Ascending aorta (tissue), 2 donors: ENCODE measurements around the gene TMEM134. TPM values are rescaled to one million over a fixed set of nuclear protein-coding genes. Genes with fewer than 3 reads are reported as not detected.

Experiments used
- DNase-seq, 2 donors: peaks; one replicate each; pipeline ENCODE4 v3.0.0-alpha.2; 2019; ENCODE audit warnings: low spot score in 2 of 2
- H3K27ac ChIP-seq, 2 donors: fragments of 200-600 bp; sonication (generic); one replicate each; pipeline ENCODE4 v1.5.1; 2016 to 2017; ENCODE audit warnings: mild to moderate bottlenecking in 1 of 2
- H3K27me3 ChIP-seq: fragments of 200-600 bp; sonication (generic); one replicate; pipeline ENCODE4 v1.5.1; 2017
- H3K36me3 ChIP-seq, 2 donors: fragments of 200-600 bp; sonication (generic); one replicate each; pipeline ENCODE4 v1.5.1; 2016
- H3K4me1 ChIP-seq, 2 donors: fragments of 200-600 bp; sonication (generic); one replicate each; pipeline ENCODE4 v1.5.1; 2016 to 2017; ENCODE audit warnings: mild to moderate bottlenecking in 1 of 2
- H3K4me3 ChIP-seq, 2 donors: fragments of 200-600 bp; sonication (generic); one replicate each; pipeline ENCODE4 v1.5.1; 2016 to 2017; ENCODE audit warnings: mild to moderate bottlenecking in 1 of 2
- H3K9me3 ChIP-seq, 2 donors: fragments of 200-600 bp; sonication (generic); one replicate each; pipeline ENCODE4 v1.5.1; 2016
- intact Hi-C: fragments of 100-400 bp; cut with DNase I; formaldehyde crosslinking; loops from one replicate; pipeline ENCODE4 v1.15.1; 2023
- total RNA-seq: library from RNA; depleted of rRNA; stranded (reverse); fragments of >200 nt; gene quantifications from one replicate; pipeline ENCODE4 v1.1.0, GENCODE V29; 2016
- TF ChIP-seq, protein P1 (sequence below), 3 experiments: fragments of 200-600 bp in 2 of 3; fragments of 450-650 bp in 1 of 3; sonication (generic) in 2 of 3; IDR thresholded peaks; one replicate each; pipeline ENCODE4 v1.5.1; 2016 to 2019; ENCODE audit warnings: antibody characterized with exemption in 3 of 3, mild to moderate bottlenecking in 1 of 3, moderate library complexity in 1 of 3

TMEM134 gene
- total RNA-seq, 1 donor from 2014 or later = 189 TPM

DNA sequence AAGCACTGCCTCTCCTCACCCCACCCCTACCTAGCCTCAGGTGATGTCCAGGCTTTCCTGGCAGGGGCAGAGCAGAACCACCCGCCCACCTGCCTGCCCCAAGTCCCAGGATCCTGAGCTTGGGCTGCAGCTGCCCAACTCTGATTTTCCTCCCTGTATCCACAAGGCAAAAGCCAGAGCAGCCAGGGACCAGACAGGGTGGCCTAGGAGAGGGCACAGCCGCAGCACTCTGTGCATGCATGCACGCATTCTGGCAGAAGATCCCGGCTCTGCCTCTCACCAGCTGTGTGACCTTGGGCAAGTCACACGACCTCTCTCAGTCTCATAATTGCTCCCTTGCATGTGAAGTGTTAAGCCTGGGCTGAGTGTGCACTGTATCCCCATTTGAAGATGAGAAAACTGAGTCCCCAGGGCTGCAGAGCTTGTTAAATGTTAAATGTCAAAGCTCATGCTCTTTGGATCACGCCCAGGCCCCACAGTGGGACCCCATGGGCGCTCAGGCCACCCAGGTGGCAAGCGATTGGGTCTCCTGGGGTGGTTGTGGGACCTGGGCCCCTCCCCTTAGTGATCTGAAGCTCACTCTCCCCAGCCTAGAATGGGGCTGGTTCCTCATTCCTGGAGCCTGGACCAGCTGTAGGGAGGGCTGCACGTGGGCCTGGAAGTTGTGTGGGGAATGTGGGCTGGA lies 56.4 kb downstream of the TMEM134 start:
- DNase-seq = no peak
- Histone ChIP-seq H3K27me3 (no peaks in the 10 kb centered on the region), H3K27ac (no peak overlapping the region), H3K36me3 (no peaks in the 10 kb centered on the region), H3K4me3 (no peak overlapping the region), H3K9me3 (no peaks in the 10 kb centered on the region), H3K4me1 (peaks cover 0 to 20% of the 10 kb centered on the region in 2 donors)
- TF ChIP-seq, protein P1, sequence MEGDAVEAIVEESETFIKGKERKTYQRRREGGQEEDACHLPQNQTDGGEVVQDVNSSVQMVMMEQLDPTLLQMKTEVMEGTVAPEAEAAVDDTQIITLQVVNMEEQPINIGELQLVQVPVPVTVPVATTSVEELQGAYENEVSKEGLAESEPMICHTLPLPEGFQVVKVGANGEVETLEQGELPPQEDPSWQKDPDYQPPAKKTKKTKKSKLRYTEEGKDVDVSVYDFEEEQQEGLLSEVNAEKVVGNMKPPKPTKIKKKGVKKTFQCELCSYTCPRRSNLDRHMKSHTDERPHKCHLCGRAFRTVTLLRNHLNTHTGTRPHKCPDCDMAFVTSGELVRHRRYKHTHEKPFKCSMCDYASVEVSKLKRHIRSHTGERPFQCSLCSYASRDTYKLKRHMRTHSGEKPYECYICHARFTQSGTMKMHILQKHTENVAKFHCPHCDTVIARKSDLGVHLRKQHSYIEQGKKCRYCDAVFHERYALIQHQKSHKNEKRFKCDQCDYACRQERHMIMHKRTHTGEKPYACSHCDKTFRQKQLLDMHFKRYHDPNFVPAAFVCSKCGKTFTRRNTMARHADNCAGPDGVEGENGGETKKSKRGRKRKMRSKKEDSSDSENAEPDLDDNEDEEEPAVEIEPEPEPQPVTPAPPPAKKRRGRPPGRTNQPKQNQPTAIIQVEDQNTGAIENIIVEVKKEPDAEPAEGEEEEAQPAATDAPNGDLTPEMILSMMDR (IDR thresholded peaks at IDR 0.05) = no peak
- intact Hi-C loops = no loop called here

DNA sequence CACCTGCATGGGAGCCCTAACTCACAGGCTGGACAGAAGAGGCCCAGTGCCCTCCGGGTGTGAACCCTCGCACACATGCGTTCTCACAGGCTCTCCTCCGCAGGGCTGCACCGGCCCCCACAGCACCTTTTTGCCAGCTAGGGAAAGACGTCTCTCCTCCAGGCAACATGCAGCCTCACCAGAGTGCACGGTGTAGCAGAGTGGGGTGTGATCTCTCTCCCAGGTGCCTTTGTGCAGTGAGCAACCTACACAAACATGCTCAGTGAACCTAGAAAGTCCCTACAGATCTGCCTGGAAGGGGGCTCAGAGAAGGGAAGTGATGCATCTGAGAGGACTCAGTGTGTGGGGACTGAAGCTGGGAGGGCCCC lies 57.3 kb downstream of the TMEM134 start:
- Histone ChIP-seq H3K4me3 (no peak overlapping the region), H3K27me3 (no peaks in the 10 kb centered on the region), H3K4me1 (peaks cover 0 to 14% of the 10 kb centered on the region in 2 donors), H3K36me3 (no peaks in the 10 kb centered on the region), H3K9me3 (no peaks in the 10 kb centered on the region), H3K27ac (no peak overlapping the region)
- intact Hi-C loops = no loop called here
- TF ChIP-seq, protein P1 (IDR thresholded peaks at IDR 0.05) = no peak
- no peak for DNase-seq

Other genes with a start within 250 kb of the TMEM134 start
- gene GRK2, start 202.8 kb downstream of the TMEM134 start, total RNA-seq = 65.3 TPM
- 54.7 TPM for gene ANKRD13D, start 179.9 kb downstream of the TMEM134 start, total RNA-seq
- gene SSH3, start 165.7 kb downstream of the TMEM134 start, total RNA-seq = 30.9 TPM
- gene POLD4, start 115.7 kb downstream of the TMEM134 start, total RNA-seq = 107 TPM
- 32.6 TPM for gene CLCF1, start 95.7 kb downstream of the TMEM134 start, total RNA-seq
- 22.6 TPM for gene RAD9A, start 77.3 kb downstream of the TMEM134 start, total RNA-seq
- gene PPP1CA, start 67.4 kb downstream of the TMEM134 start, total RNA-seq = 113 TPM
- gene TBC1D10C, start 65.2 kb downstream of the TMEM134 start, total RNA-seq = 0.64 TPM
- 6.0 TPM for gene CARNS1, start 53.6 kb downstream of the TMEM134 start, total RNA-seq
- gene RPS6KB2, start 40.8 kb downstream of the TMEM134 start, total RNA-seq = 72.3 TPM
- gene PTPRCAP, start 31.6 kb downstream of the TMEM134 start, total RNA-seq = 26.6 TPM
- 93.4 TPM for gene CORO1B, start 25.8 kb downstream of the TMEM134 start, total RNA-seq
- not detected for gene GPR152, start 16.5 kb downstream of the TMEM134 start, total RNA-seq
- not detected for gene CABP4, start 13.9 kb downstream of the TMEM134 start, total RNA-seq
- 116 TPM for gene AIP, start 13.8 kb upstream of the TMEM134 start, total RNA-seq
- gene PITPNM1, start 36.1 kb upstream of the TMEM134 start, total RNA-seq = 31.8 TPM
- gene CDK2AP2, start 38.9 kb upstream of the TMEM134 start, total RNA-seq = 159 TPM
- gene CABP2, start 54.2 kb upstream of the TMEM134 start, total RNA-seq = not detected
- 1,335 TPM for gene GSTP1, start 114.6 kb upstream of the TMEM134 start, total RNA-seq
- gene NDUFV1, start 137.7 kb upstream of the TMEM134 start, total RNA-seq = 128 TPM
- gene NUDT8, start 160.7 kb upstream of the TMEM134 start, total RNA-seq = 23.4 TPM
- not detected for gene TBX10, start 170.5 kb upstream of the TMEM134 start, total RNA-seq
- not detected for gene ACY3, start 181.5 kb upstream of the TMEM134 start, total RNA-seq
- gene ALDH3B2, start 205.4 kb upstream of the TMEM134 start, total RNA-seq = not detected